Cardiac fibroblast (primary cell): ENCODE results near the gene ING3.
"Not testable (repeated sequence)": the region's sequence is repeated elsewhere in the genome, so short reads cannot be mapped to it uniquely, and the experiment has no call there.

Source experiments
- DNase-seq, 2 donors: peaks; one replicate each; pipeline versions ENCODE4 v3.0.0 to v3.0.0-alpha.2; 2010; ENCODE audit warnings: low read depth in 2 of 2
- H3K4me3 ChIP-seq, 2 donors: replicated peaks in 1 of 2; 1 replicate in 1 of 2; 2 replicates in 1 of 2; pipeline ENCODE4 v1.5.1; 2011; ENCODE audit warnings: low read depth in 2 of 2, low read length in 2 of 2, mild to moderate bottlenecking in 2 of 2, moderate library complexity in 1 of 2
- TF ChIP-seq, protein P1 (sequence below): IDR thresholded peaks from one replicate; pipeline ENCODE4 v1.5.1; 2011; ENCODE audit warnings: low read depth, mild to moderate bottlenecking, low read length, inconsistent platforms

ING3 gene

DNA sequence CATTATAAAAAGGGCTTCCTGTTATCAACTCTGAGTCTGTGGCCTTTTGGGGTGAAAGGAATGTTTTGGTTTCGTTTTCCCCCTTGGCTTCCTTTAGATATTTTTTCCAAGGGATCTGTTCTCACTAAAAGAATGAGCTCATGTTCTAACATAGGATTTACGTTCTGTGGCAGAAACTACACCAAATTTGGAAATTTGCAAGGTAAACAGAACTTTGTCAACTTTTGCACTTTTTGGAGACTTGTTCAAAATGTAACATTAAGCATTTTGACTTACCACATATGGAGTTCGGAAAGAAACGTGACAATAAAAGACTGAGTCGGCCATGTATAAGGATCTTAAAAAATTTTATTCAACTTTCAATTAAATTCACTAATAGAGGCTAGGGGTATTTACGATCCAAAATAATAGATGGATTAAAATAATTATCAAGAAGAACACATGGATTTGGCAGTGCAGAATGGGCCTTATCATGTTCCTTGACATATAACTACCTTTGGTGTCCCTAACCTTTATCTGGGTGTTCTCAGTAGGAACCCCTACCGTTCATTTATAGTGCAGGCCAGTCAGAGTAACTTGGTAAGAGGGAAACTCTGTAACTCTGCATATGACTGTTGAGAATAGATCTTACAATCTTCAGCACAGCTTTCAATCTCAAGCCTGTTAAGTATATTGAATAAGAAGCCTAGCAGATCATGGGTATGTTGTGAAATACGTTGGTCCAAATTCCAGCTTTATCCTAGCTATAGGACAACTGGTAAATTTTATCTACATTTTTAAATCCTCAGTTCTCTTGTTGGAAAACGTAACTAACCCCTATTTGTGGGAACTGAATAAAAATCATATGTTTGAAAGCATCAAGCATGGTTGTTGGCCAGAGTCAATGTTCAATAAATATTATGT lies 49.8 kb downstream of the ING3 start:
- peak overlapping the region in 1 of 2 donors; percentile 8 for H3K4me3 ChIP-seq
- peak; percentile 63 to 78 for DNase-seq
- TF ChIP-seq, protein P1, sequence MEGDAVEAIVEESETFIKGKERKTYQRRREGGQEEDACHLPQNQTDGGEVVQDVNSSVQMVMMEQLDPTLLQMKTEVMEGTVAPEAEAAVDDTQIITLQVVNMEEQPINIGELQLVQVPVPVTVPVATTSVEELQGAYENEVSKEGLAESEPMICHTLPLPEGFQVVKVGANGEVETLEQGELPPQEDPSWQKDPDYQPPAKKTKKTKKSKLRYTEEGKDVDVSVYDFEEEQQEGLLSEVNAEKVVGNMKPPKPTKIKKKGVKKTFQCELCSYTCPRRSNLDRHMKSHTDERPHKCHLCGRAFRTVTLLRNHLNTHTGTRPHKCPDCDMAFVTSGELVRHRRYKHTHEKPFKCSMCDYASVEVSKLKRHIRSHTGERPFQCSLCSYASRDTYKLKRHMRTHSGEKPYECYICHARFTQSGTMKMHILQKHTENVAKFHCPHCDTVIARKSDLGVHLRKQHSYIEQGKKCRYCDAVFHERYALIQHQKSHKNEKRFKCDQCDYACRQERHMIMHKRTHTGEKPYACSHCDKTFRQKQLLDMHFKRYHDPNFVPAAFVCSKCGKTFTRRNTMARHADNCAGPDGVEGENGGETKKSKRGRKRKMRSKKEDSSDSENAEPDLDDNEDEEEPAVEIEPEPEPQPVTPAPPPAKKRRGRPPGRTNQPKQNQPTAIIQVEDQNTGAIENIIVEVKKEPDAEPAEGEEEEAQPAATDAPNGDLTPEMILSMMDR: no peak

DNA sequence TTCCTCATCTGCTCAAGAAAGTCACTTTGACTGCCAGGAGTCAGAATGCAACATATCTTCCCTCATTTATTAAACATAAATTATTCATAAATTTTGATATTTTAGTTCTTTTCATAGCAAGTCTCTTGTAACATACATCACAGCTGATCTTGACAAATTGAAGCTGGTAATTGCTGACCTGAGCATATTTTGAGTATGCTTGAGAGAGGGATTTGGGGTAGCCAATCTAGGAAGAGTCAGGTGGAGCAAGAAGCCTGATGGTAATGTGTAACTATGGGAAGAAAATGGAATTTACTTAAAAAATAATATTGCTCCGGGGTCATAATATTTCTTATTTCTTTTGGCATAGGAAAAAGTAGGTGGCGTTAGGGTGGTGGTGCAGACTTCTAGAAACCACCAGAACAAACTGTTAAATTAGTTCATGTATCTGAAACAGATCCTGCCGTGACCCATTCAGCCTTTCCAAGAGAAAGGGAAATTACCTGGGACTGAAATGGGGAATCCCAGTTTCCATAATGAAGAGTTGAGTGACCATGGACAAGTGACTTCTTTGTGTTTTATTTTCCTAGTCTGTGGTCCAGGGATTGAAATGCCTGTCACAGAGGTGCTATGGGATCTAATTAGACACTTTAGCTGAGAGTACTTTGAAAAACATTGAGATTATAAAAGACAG lies 50.8 kb downstream of the ING3 start:
- H3K4me3 ChIP-seq: no peak overlapping the region
- TF ChIP-seq, protein P1: no peak
- no peak for DNase-seq

DNA sequence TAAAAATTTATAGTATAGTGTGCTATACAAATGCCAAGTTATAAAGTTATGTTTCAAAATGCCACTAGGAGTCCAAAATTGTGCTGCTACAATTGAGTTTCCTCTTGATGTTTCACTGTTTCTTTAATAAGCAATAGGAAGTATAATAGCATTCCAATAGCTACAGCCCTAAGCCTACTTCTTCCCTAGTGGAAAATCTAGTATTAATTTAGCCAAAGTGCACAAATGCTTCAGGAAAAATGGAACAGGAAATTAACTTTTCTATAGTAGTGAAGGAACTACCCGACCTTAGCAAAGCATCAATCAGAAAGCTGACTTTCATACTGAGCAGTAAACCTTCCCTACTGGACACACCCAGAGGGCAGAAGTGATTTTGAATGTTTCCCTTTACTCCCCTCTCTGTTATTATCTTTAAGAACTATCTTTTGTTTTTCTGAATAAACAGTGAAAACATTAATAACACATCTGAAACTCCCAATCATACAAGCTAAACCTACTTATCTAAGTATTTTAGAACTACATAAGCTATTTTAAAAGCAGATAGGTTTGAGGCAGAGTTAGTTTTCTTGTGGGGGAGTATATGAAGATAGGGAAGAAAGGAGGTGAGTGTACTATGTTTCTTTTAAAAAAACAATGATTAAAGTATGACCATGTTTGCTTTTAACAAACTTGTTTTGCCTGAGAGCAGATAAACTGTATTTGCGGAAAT lies 51.6 kb downstream of the ING3 start:
- DNase-seq: peak in 1 of 2 donors; percentile 44
- no peak overlapping the region for H3K4me3 ChIP-seq
- TF ChIP-seq, protein P1: no peak

DNA sequence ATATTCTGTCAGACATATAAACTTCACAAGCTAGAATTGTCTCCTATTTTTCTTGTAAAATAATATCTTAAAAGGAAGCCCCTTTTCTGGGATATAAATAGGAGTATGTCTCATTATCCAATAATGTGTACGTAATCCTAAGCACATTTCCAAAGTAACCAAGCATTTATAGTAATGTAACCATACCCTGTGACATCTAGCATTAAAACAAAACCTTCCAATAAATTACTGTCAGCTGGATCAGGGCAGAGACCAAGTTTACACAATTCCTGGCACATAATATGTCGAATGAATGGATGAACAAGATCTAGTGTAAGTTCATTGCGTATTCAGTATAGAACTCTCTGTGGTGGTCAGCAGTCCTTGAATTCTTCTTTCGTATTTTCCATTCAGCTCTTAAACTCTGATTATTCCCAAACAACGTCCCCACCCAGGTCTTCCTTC lies 52.2 kb downstream of the ING3 start:
- peak in 1 of 2 donors; percentile 64 for DNase-seq
- TF ChIP-seq, protein P1: no peak
- H3K4me3 ChIP-seq: no peak overlapping the region

DNA sequence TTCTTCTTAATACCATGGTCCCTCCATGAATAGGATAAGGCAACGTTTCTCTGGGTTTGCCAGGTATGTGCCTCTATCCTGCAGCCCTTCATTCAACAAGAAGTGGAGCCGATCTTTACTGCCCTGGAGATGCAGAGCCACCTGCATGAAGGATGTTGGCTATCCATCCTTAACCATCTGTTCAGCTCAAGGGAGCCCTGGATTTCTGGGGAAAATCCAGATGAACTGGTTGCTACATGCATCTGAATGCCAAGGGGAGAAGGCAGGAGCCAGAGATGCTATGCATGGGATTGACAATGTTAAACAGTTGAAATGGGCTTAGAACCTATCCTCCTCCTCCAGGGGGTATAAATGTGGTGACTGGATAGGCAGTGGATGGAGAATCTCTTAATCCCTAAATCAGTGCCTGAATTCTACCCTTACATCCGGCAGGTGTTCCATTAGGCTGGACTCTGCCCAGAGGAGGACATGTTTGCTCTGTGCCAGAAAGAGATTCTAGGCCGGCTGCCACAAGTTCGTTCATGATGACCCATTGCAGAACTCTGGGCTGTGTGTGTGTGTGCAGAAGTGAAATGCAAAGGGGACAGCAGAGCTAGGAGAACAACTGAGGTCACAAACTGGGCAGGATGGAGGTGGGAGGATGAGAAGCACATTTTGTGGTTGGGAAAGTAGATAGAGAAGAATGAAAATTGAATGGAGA lies 53.6 kb downstream of the ING3 start:
- TF ChIP-seq, protein P1: no peak
- H3K4me3 ChIP-seq: no peak overlapping the region
- no peak for DNase-seq

DNA sequence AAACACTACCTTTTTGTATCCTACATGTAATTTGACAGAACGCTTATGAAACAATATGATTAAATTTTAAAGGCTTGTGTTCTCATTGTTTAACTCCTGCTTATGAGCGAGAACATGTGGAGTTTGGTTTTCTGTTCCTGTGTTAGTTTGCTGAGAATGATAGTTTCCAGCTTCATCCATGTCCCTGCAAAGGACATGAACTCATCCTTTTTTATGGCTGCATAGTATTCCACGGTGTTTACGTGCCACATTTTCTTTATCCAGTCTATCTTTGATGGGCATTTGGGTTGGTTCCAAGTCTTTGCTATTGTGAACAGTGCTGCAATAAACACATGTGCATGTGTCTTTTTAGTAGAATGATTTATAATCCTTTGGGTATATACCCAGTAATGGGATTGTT lies 54.5 kb downstream of the ING3 start:
- DNase-seq, H3K4me3 ChIP-seq: not testable (repeated sequence)
